ENCODE results near the gene USP31. TPM values are rescaled to one million over a fixed set of nuclear protein-coding genes. Genes with fewer than 3 reads are reported as not detected.

Gene USP31
- total RNA-seq, 1 experiment from 2014 or later = 26.9 TPM

- DNase-seq (ENCODE audit: unreplicated experiment) = no peak
- CTCF ChIA-PET = no interaction called here
- TF ChIP-seq CTCF (IDR thresholded peaks at IDR 0.05; ENCODE audit: unreplicated experiment) = no peak
- Mint-ChIP-seq H3K27me3 (ENCODE audit: insufficient read depth, unreplicated experiment) (no peaks in the 10 kb centered on the region), H3K9me3 (ENCODE audit: unreplicated experiment) (no peaks in the 10 kb centered on the region), H3K4me3 (ENCODE audit: unreplicated experiment) (no peak overlapping the region), H3K27ac (ENCODE audit: low read depth, unreplicated experiment) (no peak overlapping the region), H3K36me3 (ENCODE audit: insufficient read depth, unreplicated experiment) (peaks cover 51% of the 10 kb centered on the region), H3K4me1 (ENCODE audit: insufficient read depth, unreplicated experiment) (peaks cover 8% of the 10 kb centered on the region)
- no TSS peak for BruUV-seq (replicated peaks)
- intact Hi-C loops (cut with micrococcal nuclease) = no loop called here
- POLR2A ChIA-PET = interaction anchor here (1.0 kb wide), 1 partner anchor 8 kb away, joined by 3 read pairs; no protein-coding TSS in a partner anchor
Observed at GRCh38 chr16:23085949-23086348, 63.3 kb downstream of the USP31 start.

- H3K4me1 Mint-ChIP-seq (ENCODE audit: insufficient read depth, unreplicated experiment) = peaks cover 8% of the 10 kb centered on the region
- H3K36me3 Mint-ChIP-seq (ENCODE audit: insufficient read depth, unreplicated experiment) = peaks cover 50% of the 10 kb centered on the region
- intact Hi-C loops (cut with micrococcal nuclease) = no loop called here
- no peaks in the 10 kb centered on the region for H3K9me3 Mint-ChIP-seq (ENCODE audit: unreplicated experiment)
- no peak overlapping the region for H3K4me3 Mint-ChIP-seq (ENCODE audit: unreplicated experiment)
- TF ChIP-seq CTCF (IDR thresholded peaks at IDR 0.05; ENCODE audit: unreplicated experiment) = no peak
- peak; percentile 27 for DNase-seq (ENCODE audit: unreplicated experiment)
- no TSS peak for BruUV-seq (replicated peaks)
- H3K27ac Mint-ChIP-seq (ENCODE audit: low read depth, unreplicated experiment) = peak overlapping the region; percentile 80
- no peaks in the 10 kb centered on the region for H3K27me3 Mint-ChIP-seq (ENCODE audit: insufficient read depth, unreplicated experiment)
- ChIA-PET CTCF (interaction anchor here (0.5 to 1.9 kb wide), 2 partner anchors 10 to 67 kb away, joined by 4 to 11 read pairs; no protein-coding TSS in a partner anchor), POLR2A (no interaction called here)
Observed at GRCh38 chr16:23082161-23082788, 67.0 kb downstream of the USP31 start.

- no peak for TF ChIP-seq CTCF (IDR thresholded peaks at IDR 0.05; ENCODE audit: unreplicated experiment)
- intact Hi-C loops (cut with micrococcal nuclease) = no loop called here
- peaks cover 55% of the 10 kb centered on the region for H3K36me3 Mint-ChIP-seq (ENCODE audit: insufficient read depth, unreplicated experiment)
- no peaks in the 10 kb centered on the region for H3K27me3 Mint-ChIP-seq (ENCODE audit: insufficient read depth, unreplicated experiment)
- peak; percentile 17 for DNase-seq (ENCODE audit: unreplicated experiment)
- no peaks in the 10 kb centered on the region for H3K9me3 Mint-ChIP-seq (ENCODE audit: unreplicated experiment)
- BruUV-seq (replicated peaks) = no TSS peak
- CTCF ChIA-PET = interaction anchor here (0.5 to 1.9 kb wide), 2 partner anchors 9 to 67 kb away, joined by 4 to 11 read pairs; no protein-coding TSS in a partner anchor
- peaks cover 8% of the 10 kb centered on the region for H3K4me1 Mint-ChIP-seq (ENCODE audit: insufficient read depth, unreplicated experiment)
- POLR2A ChIA-PET = interaction anchor here (1.8 kb wide), 1 partner anchor 10 kb away, joined by 8 read pairs; no protein-coding TSS in a partner anchor
- no peak overlapping the region for H3K4me3 Mint-ChIP-seq (ENCODE audit: unreplicated experiment)
- peak overlapping the region; percentile 80 for H3K27ac Mint-ChIP-seq (ENCODE audit: low read depth, unreplicated experiment)
Observed at GRCh38 chr16:23081675-23082119, 67.6 kb downstream of the USP31 start.

GRCh38 chr16:23080747-23081146, 68.5 kb downstream of the USP31 start:
- DNase-seq (ENCODE audit: unreplicated experiment) = no peak
- ChIA-PET POLR2A (interaction anchor here (1.8 kb wide), 1 partner anchor 9 kb away, joined by 8 read pairs; no protein-coding TSS in a partner anchor), CTCF (interaction anchor here (0.6 to 1.3 kb wide), 3 partner anchors 10 to 488 kb away, joined by 3 to 6 read pairs (median 4); no protein-coding TSS in a partner anchor)
- Mint-ChIP-seq H3K9me3 (ENCODE audit: unreplicated experiment) (no peaks in the 10 kb centered on the region), H3K4me3 (ENCODE audit: unreplicated experiment) (no peak overlapping the region), H3K36me3 (ENCODE audit: insufficient read depth, unreplicated experiment) (peaks cover 59% of the 10 kb centered on the region), H3K4me1 (ENCODE audit: insufficient read depth, unreplicated experiment) (peaks cover 8% of the 10 kb centered on the region), H3K27me3 (ENCODE audit: insufficient read depth, unreplicated experiment) (no peaks in the 10 kb centered on the region), H3K27ac (ENCODE audit: low read depth, unreplicated experiment) (no peak overlapping the region)
- no TSS peak for BruUV-seq (replicated peaks)
- intact Hi-C loops (cut with micrococcal nuclease) = no loop called here
- TF ChIP-seq CTCF (IDR thresholded peaks at IDR 0.05; ENCODE audit: unreplicated experiment) = no peak
